ENCODE data around the gene TRIM7.
"Not testable (repeated sequence)": the region's sequence is repeated elsewhere in the genome, so short reads cannot be mapped to it uniquely, and the experiment has no call there.

TRIM7 gene

DNA sequence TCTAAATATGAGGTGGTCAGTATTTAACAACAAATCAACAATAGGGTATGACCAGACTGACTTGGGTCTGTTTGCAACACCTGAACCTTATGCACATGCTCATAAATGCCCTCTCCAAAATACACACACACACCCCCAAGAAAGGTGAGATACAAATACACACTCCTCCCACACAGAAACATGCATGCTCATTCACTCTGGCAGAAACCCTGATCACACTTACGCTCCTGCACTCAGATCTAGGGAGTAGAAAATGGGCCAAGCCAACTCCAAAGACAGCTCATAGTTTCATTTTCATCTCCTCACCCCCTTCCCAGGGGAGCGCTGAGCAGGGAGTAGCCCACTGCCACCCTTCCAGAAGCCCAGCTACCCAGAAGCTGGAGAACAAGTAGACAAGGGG lies 11.3 kb downstream of the TRIM7 start:
- DNase-seq (ENCODE audit: low read depth) = no peak

DNA sequence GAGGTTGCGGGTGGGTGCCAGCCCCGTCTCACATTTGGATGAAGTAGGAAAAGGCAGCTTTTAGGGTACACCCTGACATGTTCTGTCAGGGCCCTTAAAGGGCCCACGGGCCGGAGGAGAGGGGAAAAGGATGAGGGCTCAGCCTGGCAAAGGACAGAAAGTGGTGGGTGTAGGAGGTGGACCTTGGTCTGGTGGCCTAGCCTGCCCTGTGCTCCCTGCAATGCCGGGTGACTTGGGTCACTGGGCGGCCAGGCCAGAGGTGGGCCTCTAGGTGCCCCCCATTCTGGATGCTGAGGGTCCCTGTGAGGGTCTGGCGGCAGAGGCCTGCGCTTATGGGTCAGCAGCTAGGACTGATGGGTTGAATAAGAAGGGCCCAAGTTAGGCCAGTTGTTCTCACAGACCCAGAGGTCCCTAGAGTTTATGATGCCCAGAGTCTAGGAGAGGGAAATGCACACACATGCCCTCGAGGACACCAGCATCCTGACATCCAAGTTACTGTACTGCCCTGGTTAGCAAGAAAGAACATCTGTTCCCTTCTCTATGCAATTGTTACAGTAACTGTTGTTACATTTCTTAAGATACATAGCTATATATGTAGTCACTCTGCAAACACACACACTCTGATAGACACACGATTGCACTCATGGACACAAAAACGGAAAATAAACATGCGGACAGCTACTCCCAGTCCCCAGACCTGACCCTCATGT lies 12.5 kb downstream of the TRIM7 start:
- DNase-seq (ENCODE audit: low read depth) = no peak

DNA sequence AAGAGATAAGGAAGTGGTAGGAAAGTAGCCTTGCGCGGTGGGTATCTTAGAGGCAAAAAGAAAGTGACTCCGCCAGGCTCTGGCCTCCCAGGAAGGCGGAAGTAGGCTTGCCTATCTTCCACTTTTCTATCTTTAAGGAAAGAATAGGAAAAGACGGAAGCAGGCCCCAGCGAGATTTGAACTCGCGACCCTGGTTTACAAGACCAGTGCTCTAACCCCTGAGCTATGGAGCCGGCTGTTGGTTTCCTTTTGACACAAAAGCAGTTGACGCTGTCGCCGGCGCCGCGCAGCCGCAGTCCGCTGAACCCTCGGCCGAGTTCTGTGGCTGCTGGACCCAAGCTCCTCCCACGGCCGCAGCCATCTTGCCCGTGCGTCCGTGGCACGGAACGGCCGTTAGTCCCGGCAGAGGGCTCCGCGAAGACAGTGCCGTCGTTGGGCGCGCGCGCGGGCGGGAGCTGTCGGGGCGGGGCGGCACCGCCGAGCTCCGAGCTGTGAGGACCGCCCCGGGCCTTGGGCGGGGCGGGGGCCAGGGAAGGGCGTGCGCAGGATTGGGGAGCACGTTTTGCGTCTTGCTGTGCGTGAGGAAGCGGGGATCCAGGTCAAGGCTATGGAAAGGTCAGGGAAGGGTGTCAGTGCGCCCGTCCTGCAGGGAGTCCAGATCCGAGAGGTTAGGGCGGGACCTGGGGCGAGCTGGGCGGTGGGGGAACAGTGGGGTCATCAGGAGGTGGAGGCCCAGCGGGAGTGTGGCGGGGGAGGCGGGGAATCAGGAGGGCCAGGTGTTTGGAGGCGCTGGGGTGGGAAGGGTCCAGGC lies 13.3 kb downstream of the TRIM7 start:
- peak; percentile 89 for DNase-seq (ENCODE audit: low read depth)

DNA sequence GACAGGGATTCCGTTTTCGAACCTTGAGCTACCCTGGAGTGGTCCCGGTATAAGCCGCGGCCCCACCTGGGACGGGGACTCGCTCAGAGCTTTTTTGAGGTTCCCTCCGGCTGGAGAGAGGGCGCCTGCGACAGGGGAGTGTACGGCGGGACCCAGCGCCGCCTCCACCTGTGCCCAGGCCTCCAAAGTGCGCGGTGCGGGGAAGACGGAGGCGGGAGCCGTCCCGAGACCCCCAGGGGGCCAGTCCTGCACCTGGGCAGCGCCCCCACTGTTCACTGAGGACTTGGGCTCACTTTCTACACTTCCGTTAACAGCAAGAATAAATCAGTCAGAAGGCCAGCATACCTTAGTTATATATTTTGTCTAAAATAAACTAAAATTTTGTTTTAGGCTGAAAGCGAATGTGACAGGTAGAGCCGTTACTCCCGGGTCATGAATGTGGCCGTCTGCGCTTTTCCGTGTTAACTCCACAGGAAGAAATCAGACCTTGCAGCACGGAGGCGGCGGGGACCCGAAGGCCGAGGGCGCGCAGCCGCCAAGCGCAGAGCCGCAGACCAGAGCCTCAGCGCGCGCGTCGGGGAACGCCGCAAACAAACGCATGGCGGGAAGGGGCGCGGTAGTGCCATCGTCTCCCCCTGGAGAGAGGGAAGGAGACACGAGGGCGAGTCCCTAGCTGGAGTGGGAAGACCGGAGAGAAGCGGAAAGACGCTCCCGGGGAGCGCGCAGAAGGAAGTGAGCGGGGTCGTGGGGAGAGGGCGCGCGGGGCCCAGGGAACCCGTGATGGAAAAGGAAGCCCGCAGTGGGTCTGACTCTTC lies 14.1 kb downstream of the TRIM7 start:
- no peak for DNase-seq (ENCODE audit: low read depth)

DNA sequence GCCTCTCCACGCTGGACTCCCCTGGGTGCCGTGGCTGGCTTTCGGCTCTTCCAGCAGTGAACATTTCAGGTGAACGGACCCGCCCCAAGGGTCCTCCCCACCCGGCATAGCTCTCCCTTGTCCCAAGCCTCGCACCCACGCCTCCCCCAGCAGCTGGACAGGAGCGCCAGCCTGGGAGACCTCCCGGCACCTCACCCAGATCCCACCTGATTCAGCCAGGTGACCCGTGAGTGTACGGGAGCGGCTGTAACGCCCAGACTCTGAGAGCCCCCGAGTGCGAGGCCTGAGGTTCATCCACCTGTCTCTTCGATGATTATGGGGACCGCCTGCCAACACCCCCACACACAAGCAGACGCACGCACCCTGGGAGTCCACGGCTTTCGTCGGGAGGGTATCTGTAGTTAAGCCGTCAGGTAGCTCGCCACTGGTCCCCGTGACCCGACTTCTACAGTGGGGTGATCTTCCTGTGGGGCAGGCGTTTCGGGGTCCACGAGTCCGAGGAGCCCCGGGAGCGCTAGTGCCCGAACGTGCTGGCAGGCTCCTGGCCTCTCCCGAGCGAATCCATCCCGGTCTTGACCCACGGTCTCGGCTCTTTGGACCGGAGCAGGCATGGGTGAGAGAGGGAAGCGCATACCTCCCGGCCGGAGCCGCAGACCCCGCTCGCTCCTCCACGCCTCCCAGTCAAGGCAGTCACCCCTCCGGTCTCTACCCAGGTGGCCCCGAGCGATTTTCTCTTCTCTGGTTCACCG lies 14.9 kb downstream of the TRIM7 start:
- DNase-seq (ENCODE audit: low read depth) = no peak

DNA sequence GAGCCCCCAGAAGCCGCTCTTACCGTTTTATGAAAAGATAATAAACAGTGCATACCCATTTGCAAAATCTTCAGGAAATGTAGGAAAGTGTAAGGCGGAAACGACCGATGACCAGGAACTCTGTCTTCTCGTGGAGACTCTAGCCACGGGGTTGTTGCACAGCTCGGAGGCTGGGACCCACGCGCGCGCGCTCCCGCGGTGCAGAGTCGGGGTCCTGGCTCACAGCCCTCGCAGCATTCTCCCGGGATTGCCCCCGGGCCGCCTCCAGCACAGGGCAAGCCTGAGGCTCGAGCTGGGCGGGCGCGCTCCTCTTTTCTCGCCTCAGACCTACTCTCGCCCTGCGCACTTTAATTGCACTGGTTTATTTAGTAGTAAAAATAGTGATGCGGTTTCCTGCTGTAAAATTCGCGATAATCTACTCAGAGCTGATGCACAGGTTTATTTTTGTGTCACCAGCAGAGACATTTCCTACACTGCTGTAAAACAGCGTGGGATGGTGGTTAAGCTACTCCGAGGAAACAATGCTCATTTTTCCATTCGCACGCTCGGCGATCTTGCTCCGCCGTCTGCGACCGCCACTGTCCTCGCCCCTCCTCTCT lies 15.5 kb downstream of the TRIM7 start:
- no peak for DNase-seq (ENCODE audit: low read depth)

DNA sequence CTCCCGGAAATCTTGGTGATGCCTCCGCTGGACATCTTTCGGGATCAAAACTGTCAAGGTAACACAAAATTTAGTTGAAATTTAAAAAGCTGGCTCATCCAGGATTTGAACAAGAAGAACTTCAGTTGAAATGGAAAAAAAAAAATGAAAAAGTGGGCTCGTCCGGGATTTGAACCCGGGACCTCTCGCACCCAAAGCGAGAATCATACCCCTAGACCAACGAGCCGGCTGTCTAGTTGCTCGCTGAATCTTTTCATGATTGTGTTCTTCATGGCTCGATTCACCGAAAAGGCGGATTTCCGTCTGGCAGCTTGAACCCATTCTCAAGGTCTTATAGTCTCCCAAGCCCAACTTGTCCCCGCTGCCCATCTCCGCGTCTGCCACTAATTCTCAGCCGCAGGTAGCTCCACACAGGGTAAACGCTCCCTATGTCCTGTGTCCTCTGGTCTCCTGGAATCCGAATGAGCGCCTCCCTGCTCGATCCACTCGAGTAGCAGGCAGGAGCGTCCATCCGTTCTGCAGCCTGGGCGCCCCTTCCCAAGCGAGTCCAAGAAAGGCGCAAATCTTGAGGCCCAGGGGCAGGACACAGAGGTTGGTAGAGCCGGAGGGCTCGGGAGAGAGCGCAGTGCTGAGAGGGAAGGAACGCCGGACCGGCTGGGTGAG lies 16.2 kb downstream of the TRIM7 start:
- DNase-seq (ENCODE audit: low read depth) = no peak

DNA sequence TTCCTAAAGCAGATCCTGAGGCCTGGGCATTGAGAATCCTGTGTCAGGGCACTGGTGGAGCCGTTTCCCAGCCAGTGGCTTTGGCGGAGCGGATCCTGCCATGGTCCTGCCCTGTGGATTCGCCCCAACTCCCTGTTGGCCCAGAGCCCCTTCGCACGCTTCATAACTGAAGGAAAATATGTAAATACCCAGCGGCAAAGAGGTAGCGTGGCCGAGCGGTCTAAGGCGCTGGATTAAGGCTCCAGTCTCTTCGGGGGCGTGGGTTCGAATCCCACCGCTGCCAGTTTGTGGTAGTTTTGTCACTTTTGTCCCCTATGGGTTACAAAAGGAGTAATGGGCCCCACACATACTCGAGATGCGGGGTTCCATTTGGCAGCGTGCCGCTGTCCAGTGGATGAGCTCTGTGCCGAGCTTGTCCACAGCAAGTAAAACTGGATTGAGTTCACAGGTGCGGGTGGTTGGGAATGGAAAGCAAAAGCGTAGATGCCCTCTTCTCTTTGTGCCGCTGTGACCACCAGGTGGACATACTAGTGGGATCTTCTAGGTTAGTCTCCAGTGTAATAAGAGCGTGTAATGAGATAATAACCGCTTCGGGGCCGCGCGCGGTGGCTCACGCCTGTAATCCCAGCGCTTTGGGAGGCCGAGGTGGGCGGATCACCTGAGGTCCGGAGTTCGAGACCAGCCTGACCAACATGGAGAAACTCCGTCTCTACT lies 17.3 kb downstream of the TRIM7 start:
- peak; percentile 49 for DNase-seq (ENCODE audit: low read depth)

DNA sequence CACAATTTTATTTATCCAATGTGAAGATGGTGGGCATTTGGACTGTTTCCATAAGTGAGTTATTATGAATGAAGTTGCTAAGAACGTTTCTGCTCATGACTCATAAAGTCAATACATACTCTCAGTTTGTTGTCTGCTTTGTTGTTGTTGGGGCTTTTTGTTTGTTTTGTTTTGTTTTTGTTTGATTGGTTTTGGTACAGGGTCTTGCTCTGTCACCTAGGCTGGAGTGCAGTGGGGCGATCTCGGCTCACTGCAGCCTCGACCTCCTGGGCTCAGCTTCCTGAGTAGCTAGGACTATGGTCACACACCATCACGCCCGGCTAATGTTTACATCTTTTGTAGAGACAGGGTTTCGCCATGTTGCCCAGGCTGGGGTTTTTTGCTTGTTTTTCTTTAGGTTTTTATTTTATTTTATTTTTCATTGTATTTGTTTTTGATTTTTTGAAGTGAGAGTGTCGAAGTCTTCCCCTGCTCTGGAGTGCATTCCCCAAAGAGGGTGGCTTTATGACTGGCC lies 18.0 kb downstream of the TRIM7 start:
- DNase-seq (ENCODE audit: low read depth) = no peak

DNA sequence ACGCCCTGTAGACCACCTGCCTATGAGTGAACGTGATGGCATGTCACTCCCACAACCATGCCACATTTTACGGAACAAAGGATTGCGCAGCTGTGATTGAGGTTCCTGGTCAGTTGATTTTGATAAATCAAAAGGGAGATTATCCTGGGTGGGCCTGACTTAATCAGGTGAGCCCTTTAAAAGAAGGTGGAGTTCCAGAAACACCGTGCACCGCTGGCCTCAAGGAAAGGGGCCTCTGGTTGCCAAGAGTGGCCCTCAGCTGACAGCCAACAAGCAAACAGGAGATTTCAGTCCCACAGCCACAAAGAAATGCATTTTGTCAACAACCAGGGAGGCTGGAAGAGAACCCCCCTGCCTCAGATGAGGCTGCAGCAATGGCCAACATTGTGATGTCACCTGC lies 19.0 kb downstream of the TRIM7 start:
- no peak for DNase-seq (ENCODE audit: low read depth)

DNA sequence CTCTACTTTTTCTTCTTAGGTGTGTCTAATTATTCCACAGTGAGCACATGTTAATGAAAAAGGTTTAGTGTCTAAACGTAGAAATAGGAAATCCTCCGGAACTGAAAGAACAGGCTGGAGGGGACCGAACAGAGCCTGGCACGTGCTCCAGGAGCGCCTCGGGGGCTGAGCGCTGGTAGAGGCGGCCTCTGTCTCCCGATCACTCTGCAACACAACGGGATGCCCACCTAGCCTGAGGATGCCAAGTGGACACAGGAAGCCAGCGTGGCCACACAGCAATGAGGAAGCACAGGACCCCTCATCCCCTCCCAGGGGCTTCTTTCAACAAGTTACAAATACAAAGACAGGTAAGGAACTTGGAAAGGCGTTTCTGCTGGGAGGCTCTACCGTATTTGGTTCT lies 19.4 kb downstream of the TRIM7 start:
- no peak for DNase-seq (ENCODE audit: low read depth)

DNA sequence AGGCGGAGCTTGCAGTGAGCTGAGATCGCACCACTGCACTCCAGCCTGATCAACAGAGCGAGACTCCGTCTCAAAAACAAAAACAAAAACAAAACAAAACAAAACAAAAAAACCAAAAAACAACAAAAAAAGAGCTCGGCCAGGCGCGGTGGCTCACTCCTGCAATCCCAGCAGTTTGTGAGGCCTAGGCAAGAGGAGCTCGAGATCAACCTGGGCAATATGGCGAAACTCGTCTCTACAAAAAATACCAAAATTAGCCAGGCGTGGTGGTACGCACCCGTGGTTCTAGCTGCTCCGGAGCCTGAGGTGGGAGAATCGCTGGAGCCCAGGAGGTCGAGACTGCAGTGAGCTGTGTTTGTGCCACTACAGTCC lies 20.2 kb downstream of the TRIM7 start:
- DNase-seq (ENCODE audit: low read depth) = no peak

DNA sequence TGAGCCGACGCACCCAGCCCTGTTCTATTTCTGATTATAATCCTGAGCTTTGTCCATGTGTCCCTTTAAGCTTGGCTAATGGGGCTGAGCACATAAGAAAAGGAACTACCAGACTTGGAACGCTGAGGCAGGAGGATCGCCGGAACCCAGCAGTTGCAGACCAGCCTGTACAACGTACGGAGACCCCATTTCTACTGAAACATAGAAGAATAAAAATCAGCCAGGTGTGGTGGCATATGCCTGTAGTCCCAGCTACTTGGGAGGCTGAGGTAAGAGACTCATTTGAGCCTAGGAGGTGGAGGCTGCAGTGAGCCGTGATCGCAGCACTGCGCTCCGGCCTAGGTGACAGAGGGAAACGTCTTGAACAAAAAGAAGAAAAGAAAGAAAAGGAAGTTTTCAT lies 22.3 kb downstream of the TRIM7 start:
- no peak for DNase-seq (ENCODE audit: low read depth)

DNA sequence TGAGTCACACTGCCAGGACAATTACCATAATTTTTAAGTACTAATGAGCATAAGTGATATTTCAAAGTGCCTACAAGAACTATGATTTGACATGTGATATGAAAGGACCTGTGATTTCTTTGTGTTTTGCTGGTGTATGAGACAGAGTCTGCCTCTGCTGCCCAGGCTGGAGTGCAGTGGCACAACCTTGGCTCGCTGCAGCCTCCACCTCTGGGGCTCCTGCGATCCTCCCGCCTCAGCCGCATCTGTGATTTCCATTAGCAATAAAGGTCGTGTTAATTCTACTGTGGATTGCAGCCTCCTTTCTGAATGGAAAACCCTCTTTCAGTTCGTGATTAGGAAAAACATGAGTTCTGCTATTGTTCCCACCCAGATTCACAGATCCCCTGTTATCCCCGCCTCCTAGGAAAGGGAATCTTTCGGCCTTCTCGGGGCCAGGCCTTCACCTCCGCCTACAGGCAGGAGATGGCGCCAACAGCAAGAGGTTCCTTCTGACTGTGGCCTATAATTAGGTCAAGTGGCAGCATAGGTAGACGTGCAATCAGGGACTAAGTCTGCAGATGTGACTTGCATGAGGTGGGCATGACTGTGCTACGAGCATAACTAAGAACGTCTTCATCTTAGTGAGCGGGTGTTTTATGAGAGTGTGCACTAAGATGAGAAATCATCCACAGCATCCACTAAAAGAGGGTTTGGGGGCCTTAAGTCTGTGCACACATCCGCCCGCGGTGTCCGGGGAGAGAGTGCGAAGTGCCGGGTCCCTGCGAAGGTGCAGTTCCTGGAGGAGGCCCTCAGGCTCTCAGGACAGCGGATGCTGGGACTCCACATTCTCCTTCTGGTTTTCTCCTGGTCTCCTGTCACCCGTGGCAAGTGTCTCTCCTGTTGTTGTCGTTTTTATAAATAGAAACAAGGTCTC lies 23.1 kb downstream of the TRIM7 start:
- no peak for DNase-seq (ENCODE audit: low read depth)

DNA sequence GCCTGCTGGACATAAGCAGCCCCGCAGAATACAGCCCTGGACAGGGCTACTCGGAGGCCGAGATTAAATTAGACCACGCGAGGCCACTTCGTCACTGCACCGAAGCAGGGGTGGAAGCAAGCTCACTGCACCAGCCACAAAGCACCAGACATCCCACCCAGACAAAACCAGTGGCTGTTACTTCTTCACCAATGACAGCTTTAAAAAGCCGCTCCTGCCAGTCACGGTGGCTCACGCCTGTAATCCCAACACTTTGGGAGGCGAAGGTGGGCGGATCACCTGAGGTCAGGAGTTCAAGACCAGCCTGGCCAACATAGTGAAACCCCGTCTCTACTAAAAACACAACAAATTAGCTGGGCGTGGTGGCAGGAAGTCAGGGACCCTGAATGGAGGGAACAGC lies 27.4 kb downstream of the TRIM7 start:
- DNase-seq (ENCODE audit: low read depth) = not testable (repeated sequence)

DNA sequence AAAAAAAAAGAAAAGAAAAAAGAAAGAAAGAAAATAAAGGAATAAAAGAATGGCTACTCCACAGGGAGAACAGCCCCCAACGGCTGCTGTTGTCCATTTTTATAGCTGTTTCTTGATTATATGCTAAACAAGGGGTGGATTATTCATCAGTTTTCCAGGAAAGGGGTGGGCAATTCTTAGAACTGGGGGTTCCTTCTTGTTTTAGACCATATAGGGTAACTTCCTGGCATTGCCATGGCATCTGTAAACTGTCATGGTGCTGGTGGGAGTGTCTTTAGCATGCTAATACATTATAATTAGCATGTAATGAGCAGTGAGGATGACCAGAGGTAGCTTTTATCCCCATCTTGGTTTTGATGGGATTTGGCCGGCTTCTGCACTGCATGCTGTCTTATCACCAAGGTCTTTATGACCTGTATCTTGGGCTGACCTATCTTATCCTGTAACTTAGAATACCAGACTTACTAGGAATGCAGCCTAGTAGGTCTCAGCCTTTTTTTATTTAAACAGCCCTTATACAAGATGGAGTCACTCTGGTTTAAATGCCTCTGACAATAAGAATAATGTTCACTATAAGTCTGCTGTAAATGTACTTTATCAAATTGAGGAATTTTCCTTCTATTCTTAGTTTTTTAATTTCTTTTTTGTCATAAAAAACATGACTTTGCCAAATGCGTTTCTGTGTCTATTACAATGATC lies 28.6 kb downstream of the TRIM7 start:
- no peak for DNase-seq (ENCODE audit: low read depth)

DNA sequence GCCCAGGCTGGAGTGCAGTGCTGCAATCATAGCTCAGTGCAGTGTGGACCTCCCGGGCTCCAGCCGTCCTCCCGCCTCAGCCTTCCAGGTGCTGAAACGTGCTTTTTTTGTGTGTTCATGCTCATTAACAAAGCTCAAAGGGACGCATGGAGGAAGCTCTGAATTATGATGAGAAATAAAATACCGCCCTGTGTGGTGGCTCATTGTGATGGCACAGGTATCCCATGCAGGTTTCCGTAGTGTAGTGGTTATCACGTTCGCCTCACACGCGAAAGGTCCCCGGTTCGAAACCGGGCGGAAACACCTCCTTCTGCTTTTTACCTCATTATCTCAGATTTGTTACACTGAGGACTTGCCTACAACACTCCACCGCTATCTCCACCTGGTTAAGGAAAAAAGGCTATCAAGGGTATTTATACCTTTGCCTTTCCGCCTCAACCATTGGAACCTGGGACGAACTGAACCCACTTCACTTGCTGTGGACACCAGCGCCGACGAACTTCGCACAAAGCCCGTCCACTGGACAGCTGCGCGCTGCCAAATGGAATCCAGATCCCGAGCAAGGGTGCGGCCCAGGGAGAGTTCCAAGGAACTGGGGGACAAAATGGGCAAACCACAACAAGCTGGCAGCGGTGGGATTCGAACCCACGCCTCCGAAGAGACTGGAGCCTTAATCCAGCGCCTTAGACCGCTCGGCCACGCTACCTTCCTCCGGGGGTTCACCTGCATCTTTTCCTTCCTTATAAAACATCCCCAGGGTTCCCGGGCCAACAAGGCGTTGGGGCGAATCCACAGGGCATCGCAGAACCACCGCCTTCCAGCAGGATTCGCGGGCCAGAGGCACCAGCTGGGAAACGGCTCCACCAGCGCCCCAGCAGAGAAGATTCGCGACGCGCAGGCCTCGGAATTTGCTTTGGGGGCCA lies 31.3 kb downstream of the TRIM7 start:
- DNase-seq (ENCODE audit: low read depth) = no peak

DNA sequence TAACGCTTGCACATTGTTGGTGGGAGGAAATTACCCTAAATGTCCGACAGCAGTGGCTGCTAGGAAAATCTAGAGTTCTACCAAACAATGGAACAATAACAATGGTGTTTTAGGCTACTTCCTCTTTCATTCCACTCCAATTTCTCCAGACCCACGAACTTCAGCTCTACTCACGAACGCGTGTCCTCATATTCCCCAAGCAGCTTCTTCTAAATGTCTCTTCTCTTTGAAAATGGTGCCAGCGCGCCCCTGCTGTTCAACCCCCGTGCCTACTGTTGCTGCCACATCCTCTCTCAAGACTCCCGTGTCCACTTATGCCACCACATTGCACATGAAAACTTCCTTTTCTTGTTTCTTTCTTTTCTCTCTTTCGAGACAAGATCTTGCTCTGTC lies 32.0 kb downstream of the TRIM7 start:
- DNase-seq (ENCODE audit: low read depth) = no peak
